Measurements from ENCODE around the gene CDH13.

CDH13 gene

GRCh38 chr16:83070416-83071209, 443.8 kb downstream of the CDH13 start:
- DNase-seq: no peak

GRCh38 chr16:83075956-83076355, 449.2 kb downstream of the CDH13 start:
- DNase-seq: no peak

- DNase-seq: no peak
Measured at GRCh38 chr16:83083361-83083760, 456.6 kb downstream of the CDH13 start.

DNA sequence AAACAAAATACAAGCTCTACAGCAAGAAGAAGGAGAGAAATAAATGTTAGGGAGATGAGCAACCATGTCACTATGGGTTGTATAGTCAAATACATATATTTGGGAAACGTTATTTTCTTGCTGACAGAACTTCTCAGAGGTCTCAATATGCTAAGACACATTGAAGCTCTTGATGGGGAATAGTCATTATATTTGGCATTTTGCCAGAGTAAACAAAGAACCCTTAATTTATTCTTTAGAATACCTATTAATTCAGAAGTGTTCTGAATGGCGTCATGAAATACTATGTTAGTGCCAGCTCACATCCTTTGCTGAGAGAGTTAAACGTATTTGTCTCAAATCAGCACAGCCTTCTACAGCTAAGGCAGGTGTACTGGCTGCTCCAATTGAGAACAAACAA, 458.9 kb downstream of the CDH13 start:
- no peak for DNase-seq

- no peak for DNase-seq
Measured at GRCh38 chr16:83095941-83096692, 469.3 kb downstream of the CDH13 start.

DNA sequence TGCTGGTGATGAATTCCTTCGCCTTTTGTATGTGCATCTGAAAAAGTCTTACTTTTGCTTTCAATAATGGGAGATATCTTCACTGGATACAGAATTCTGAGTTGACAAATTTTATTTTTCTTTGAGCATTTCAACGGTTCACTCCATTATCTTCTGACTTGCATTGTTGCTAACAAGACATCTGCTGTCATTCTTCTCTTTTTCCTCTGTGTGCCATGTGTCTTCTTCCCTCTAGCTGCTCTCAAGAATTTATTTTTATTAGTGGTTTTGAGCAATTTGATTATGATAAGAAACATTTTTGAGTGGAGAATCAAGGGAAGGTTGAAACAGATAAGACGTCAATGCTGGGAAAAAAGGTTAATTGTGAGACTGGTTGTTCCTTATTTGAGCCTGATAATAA, 471.8 kb downstream of the CDH13 start:
- no peak for DNase-seq

GRCh38 chr16:83100679-83101078, 473.9 kb downstream of the CDH13 start:
- no peak for DNase-seq

DNA sequence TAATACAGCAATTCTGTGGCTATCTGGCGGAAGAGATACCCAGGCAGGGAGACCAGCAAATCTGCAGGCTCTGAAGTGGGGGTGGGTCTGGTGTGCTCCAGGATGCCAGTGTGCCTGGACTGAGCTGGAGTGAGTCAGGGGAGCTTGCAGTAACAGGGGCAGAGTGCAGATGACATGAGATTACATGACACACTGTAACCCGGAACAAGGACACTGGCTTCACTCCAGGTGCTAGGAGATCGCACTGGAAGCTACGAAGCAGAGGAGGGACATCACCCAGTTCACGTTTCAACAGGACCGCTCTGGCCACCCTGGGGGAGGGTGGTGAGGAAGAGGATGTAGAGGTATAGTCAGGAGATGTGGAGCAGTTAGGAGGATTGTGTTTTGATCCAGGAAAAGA, 475.6 kb downstream of the CDH13 start:
- DNase-seq: no peak

DNA sequence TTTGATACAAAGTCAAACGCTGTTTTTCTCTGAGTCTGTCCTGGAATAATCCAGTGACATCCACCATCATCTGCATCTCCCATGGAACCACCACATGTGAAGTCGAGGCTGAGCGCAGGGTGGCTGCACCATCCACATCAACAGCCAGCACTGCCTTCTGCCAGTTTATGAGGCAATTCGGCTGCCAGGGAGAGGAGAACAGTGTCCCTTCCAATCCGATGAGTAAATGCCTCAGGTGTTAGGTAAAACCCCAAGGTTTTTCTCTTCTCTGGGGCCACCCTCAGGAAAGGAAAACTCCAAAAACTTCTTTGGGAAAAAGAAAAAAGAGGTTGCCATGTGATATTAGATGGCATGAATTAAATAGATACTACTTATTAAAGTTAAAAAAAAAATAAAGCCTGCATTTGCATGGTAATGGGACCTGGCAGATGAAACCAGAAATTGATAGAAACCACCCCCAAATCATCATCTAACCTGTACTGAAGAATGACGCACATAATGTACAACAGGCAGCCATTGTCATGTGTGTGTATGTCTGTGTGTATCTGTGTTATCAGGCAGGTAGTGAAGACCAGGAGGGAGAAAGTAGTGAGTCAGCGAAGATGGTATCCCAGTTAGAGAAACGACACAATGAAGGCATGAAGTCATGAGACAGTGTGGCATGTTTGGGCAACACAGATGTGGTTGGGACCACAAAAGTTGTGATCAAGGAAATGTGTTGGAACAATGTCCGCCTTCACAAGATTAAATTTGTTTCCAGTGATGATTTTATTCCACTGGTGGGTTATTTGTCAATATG, 478.7 kb downstream of the CDH13 start:
- no peak for DNase-seq

DNA sequence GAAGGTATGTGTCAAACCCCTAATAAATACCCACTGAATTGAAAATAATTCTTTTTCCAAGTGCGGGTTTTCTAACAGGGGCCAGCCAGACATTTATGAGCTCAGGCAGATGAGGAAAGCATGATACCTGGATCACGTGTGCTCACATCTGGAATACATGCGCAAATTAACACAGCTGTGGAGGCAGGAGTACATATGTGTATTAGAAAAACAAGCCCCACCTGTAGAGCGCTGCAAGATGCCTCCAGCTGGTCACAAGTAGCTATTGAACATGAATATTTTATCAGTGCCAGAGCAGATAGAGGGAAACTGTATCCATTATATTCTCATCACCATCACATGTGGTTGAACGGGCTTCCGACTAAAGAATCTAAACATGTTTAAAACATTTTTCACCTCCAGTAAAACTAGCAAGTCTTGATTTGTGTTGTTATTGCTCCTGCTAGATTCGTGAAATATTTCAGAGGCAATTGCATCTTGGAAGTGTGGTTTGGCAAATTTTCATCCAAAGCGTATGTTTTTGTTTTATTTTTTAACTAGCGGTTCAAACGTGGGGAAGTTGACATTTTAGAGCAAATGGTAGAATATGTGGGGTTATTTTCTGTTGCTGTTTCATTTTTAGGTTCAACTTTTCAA, 482.8 kb downstream of the CDH13 start:
- no peak for DNase-seq

DNA sequence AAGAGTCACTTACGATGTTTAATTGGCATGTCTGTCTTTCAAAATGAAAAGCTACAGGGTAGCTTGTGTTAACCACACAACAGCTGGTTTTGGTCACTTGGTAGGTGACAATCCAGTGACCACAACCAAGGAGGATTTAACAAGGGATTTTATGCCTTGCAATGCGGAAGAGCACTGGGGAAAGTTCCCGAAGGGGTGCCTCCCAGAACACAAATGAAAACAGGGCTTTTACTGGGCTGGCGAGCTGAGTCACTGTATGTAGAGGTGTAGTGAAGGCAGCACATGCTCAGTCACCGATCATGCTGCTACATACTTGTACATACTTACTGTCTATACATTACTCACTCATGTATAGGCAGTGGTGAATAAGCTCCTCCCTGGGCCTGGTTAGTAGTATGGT, 483.5 kb downstream of the CDH13 start:
- DNase-seq: no peak

DNA sequence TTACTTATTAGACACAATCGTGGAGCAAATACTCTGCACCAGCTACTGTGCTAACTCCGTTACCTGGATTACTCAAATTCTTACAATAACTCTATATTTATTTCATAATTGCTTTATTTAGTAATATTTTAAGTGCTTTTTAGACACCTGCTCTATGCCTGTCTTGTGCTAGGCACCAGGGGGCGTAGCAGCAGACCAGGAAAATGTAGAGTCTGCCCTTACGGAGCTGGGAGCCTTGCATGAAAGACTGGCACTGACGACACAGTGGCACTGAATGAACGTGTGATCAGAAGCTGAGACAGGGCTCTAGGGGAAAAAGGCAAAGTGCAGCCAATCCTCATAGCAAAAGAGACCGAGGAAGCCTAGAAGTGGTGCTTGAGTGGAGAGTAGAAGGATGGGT, 486.5 kb downstream of the CDH13 start:
- peak; percentile 10 for DNase-seq

DNA sequence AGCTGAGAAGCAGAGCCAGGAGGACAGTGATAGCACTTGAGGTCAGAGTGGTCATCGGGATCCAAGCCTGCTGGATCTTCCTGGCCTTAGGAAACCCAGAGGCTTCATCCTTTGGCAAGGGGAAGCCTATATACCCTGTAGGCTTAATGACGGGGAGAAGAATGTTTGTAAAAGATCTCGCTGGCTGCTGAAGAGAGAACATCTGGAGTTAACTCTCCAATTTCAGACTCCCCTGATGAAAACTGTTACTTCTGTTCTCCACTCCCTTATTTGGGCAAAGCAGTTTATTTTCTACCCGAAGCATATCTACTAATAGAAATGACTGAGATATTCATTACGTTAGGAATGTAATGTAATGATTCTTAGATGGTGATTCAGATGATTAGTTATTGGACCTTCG, 487.0 kb downstream of the CDH13 start:
- no peak for DNase-seq

DNA sequence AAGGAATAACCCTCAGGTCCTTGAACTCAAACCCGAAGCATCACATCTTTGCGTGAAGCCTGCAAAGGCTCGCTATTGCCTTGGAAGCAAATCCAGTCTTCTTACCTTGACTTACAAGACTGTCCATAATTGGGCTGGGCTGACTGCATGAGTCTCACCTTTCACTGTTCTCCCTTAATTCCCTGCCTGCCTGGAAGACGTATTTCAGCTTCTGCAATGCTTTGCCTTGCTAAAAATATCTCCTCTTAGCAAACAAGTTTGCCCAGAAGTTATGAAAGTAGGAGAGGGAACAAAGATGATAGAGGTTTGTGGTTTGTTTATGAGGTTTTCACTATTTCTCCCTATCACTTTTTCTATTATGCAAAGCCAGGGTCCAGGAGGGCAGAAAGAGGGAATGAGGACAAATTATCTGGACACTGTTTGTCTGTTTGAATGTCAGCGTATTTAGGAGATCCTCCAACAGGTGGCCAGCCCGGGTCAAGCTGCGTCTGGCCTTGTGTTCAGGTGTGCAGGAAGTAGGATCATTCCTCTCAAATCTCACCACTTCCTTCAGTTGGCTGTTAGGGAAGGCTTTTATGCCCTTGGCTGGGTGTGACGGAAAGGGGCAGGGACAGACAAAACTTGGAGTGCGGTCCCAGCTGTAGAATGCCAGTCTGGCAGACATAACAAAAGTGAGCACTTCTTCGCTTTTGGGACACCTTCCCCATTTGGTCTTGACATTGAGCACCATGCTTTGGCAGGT, 488.9 kb downstream of the CDH13 start:
- no peak for DNase-seq

- DNase-seq: no peak
Measured at GRCh38 chr16:83116274-83116892, 489.6 kb downstream of the CDH13 start.

DNA sequence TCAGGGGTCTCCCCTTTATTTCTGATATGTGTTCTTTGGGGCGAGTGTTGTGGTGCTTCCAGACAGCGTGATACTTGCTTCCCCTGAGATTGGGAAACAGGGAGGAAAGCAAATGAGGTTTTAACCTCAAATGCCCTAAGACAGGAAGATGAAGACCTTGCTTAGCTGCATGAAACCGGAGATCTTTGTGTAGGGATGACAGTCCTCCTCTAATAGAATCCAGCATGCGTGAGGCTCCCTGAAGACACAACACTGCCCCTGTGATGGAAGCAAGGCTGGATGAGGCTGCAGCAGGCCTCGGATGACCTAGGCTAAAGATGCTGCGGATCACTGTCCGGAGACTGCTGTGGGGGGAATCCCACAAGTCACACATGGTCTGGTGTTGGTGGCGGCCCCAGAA, 491.0 kb downstream of the CDH13 start:
- DNase-seq: no peak

- no peak for DNase-seq
Measured at GRCh38 chr16:83118365-83118764, 491.6 kb downstream of the CDH13 start.

DNA sequence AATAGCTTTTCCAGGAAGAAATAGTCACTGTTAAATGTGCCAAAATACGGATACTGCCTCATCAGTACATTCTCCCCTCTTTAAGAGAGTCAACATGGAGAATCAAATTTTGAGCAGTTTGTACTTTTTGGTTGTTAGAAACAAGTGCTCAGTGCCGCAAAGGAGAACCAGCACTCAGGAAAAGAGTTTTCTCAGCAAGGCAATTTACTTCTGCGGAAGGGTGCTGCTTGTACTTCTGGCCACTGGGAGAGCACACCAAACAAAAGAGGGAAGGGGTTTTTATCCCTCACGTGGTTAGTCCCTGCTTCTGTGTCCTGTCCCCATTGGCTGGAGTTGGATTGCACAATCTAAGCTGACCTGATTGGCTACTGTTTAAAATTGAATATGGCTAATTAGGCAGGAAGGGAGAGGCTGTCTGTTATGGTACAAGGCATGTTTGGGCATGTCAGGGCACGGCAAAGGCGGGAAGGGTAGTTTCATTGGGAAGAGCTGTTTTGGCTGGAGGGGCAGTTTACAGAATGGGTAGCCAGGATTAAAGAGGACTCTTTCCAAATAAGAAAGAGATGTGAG, 499.3 kb downstream of the CDH13 start:
- DNase-seq: no peak

GRCh38 chr16:83128041-83128440, 501.3 kb downstream of the CDH13 start:
- DNase-seq: no peak

DNA sequence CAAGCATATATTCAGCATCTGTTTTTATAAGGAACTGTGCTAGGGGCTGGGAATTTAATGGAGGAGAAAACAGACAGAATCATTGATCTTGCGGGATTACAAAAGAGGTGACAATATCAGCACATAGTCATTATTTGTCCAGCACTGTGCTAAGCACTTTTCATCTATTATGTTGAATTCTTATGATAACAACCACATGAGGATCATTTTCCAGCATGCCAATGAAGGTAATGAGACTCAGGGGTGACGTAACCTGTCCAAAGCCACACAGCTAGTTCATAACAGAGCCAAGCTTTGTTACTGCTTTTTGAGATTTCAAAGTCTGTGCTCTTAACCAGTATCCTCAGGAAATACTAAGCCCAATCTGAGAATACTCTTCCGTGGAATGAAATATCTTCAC, 503.3 kb downstream of the CDH13 start:
- DNase-seq: no peak

DNA sequence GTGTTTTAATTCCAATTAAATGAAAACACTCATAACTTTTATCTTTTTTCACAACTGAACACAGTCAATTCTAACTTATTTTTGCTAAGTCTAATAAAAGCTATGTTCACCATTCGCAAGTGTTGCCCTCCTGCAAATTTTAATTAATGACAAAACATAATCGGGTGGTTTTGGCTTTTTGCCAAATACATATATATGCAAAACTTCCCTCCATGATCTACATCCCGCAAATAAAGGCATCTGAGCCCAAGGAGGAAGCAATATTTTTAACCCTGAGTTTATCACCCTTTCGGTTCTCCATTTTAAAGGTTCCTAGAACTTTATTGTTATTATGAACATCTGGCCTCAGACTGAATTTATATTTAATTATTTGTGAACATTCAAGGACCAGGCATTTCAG, 507.9 kb downstream of the CDH13 start:
- DNase-seq: no peak

GRCh38 chr16:83136419-83136818, 509.6 kb downstream of the CDH13 start:
- DNase-seq: no peak
